Heart left ventricle (tissue), 16 donors: Measurements from ENCODE around the gene USP10. TPM values are rescaled to one million over a fixed set of nuclear protein-coding genes. Genes with fewer than 3 reads are reported as not detected.

ENCODE experiments used
- ATAC-seq, 4 donors: fragments of 200-7000 bp; cut with Tn5 transposase; one replicate each; pipeline ENCODE4 v1.9.1; 2020 to 2022; ENCODE audit warnings: moderate library complexity in 4 of 4, mild to moderate bottlenecking in 3 of 4, moderate number of reproducible peaks in 1 of 4
- DNase-seq, 5 donors: peaks; one replicate each; pipeline ENCODE4 v3.0.0-alpha.2; 2020
- H3K27ac ChIP-seq, 12 donors: fragments of 200-600 bp; sonication (generic) in 4 of 12; one replicate each; pipeline versions ENCODE4 v1.5.0 to v1.8.0; 2016 to 2022; ENCODE audit warnings: mild to moderate bottlenecking in 2 of 12
- H3K27me3 ChIP-seq, 9 donors: fragments of 200-600 bp; sonication (generic) in 2 of 9; one replicate each; pipeline versions ENCODE4 v1.5.1 to v1.8.0; 2016 to 2022; ENCODE audit warnings: mild to moderate bottlenecking in 3 of 9
- H3K36me3 ChIP-seq, 9 donors: fragments of 200-600 bp; sonication (generic) in 2 of 9; one replicate each; pipeline versions ENCODE4 v1.5.0 to v1.8.0; 2018 to 2022; ENCODE audit warnings: mild to moderate bottlenecking in 2 of 9
- H3K4me1 ChIP-seq, 12 donors: fragments of 200-600 bp; sonication (generic) in 4 of 12; one replicate each; pipeline versions ENCODE4 v1.5.0 to v1.8.0; 2016 to 2022; ENCODE audit warnings: mild to moderate bottlenecking in 3 of 12
- H3K4me3 ChIP-seq, 12 donors: fragments of 200-600 bp; sonication (generic) in 4 of 12; one replicate each; pipeline versions ENCODE4 v1.5.0 to v1.8.0; 2017 to 2022; ENCODE audit warnings: mild to moderate bottlenecking in 9 of 12, moderate library complexity in 4 of 12
- H3K9me3 ChIP-seq, 12 donors: fragments of 200-600 bp; sonication (generic) in 4 of 12; one replicate each; pipeline versions ENCODE4 v1.5.0 to v1.8.0; 2016 to 2022; ENCODE audit warnings: mild to moderate bottlenecking in 1 of 12
- POLR2A ChIP-seq, 2 donors: fragments of 450-650 bp; IDR thresholded peaks; one replicate each; pipeline ENCODE4 v1.6.1; 2017; ENCODE audit warnings: antibody characterized with exemption in 2 of 2, mild to moderate bottlenecking in 2 of 2, moderate library complexity in 2 of 2
- WGBS, 4 donors: extraction: QIAGEN DNeasy Blood & Tissue Kit in 2 of 4; methylation state at CpG; one replicate each; pipeline versions ENCODE4 v1.1.5 to v1.1.7; 2013 to 2018; 5-methylcytosine and 5-hydroxymethylcytosine counted together
- intact Hi-C, 10 donors: fragments of 100-400 bp; cut with DNase I; formaldehyde crosslinking; loops; one replicate each; pipeline versions ENCODE4 v1.11.1 to v1.14.2; 2022
- polyA plus RNA-seq, 2 donors: library from polyadenylated mRNA; stranded (reverse); fragments of 200-250 nt; gene quantifications; one replicate each; pipeline ENCODE4 v1.2.3, GENCODE V29; 2013
- total RNA-seq, 9 donors: library from RNA; depleted of rRNA in 2 of 9; stranded (reverse); fragments of >200 nt in 2 of 9; fragmentation: NEBNext Ultra II Directional in 3 of 9; extraction: Animal tissue kit (Norgen Biotek cat#: 25700) in 3 of 9; gene quantifications; one replicate each; pipeline versions ENCODE4 v1.1.0 to v1.2.4, GENCODE V29; 2016 to 2023
- TF ChIP-seq, protein P1 (sequence below), 12 donors: fragments of 200-600 bp; sonication (generic) in 4 of 12; IDR thresholded peaks; one replicate each; pipeline versions ENCODE4 v1.5.0 to v1.8.0; 2018 to 2022; ENCODE audit warnings: antibody characterized with exemption in 12 of 12, mild to moderate bottlenecking in 5 of 12
- donor health status: ischemic (EF 13 %, LVEDD 7.1; RV severe dilation, severe dysfunction).
- donor health status: healthy with polysubstance abuse.
- donor health status: DM: no; HTN: yes; CAD: no.
- donor health status: DM: no; HTN: no; CAD: no.
- donor health status: ischemic (EF 25% LVEDD 6.9; RV normal size, moderate dysfunction).
- donor health status: ischemic (EF 25% LVEDD 5.7; RV mildly dilated, moderate dysfunction).
- donor health status: healthy.
- donor health status: DM: yes; HTN: yes; CAD: no.
- donor health status: ischemic (EF 35%, LVEDD 5.7; RV mildly dilated, moderate dysfunction).
- donor health status: nonischemic (EF 11% LVEDD 7.7; RV severe dilation, severe dysfunction).
- donor health status: DM: yes; HTN: yes; CAD: no.
- donor health status: PGD.
- donor health status: ischemic (EF 29% LVEDD 5.4; RV normal size, mild dysfunction).
- donor health status: nonischemic (EF 23%, LVEDD 6.1; RV moderate dilation, normal function).

The USP10 gene
- total and polyA plus RNA-seq, 11 donors, result 17.8 to 73.5 (median 61.6) TPM

GRCh38 chr16:84654238-84654637 lies 45.6 kb upstream of the USP10 start:
- Histone ChIP-seq H3K4me1 (peaks cover 0 to 25% (median 7%) of the 10 kb centered on the region in 12 donors), H3K27ac (no peak overlapping the region), H3K27me3 (no peaks in the 10 kb centered on the region), H3K4me3 (no peak overlapping the region), H3K36me3 (peaks cover 7 to 86% (median 77%) of the 10 kb centered on the region in 9 donors), H3K9me3 (no peaks in the 10 kb centered on the region)
- WGBS, 4 donors, result 83 to 94% (median 92%) methylated on average over 3 of the region's 3 CpGs
- TF ChIP-seq POLR2A (IDR thresholded peaks at IDR 0.05), result no peak
- TF ChIP-seq, protein P1, sequence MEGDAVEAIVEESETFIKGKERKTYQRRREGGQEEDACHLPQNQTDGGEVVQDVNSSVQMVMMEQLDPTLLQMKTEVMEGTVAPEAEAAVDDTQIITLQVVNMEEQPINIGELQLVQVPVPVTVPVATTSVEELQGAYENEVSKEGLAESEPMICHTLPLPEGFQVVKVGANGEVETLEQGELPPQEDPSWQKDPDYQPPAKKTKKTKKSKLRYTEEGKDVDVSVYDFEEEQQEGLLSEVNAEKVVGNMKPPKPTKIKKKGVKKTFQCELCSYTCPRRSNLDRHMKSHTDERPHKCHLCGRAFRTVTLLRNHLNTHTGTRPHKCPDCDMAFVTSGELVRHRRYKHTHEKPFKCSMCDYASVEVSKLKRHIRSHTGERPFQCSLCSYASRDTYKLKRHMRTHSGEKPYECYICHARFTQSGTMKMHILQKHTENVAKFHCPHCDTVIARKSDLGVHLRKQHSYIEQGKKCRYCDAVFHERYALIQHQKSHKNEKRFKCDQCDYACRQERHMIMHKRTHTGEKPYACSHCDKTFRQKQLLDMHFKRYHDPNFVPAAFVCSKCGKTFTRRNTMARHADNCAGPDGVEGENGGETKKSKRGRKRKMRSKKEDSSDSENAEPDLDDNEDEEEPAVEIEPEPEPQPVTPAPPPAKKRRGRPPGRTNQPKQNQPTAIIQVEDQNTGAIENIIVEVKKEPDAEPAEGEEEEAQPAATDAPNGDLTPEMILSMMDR (IDR thresholded peaks at IDR 0.05), result no peak
- DNase-seq (no peak), ATAC-seq (no peak)
- intact Hi-C loops, result no loop called here

DNA sequence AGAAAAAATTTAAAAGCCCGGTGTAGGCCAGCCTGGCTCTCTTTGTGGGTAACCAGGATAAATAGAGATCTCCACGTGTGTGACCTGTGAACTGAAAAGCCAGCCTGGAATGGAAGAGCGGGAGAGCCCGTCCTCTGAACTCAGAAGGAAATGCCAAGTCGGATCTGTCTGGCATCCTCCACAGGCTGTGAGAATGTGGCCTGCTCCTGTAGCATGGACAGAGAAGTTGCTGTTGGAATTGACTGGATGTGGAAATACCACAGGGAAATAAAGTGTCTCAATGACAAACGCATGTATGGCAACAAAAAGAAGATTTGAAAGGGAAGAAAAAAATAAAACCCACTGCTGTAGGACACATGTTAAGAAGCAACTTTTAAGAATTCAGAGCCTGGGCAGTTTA lies 44.8 kb upstream of the USP10 start:
- no peak for DNase-seq
- intact Hi-C loops, result no loop called here
- WGBS, 4 donors, result 61 to 70% (median 63%) methylated on average over 6 of the region's 6 CpGs

GRCh38 chr16:84656649-84657048 lies 43.2 kb upstream of the USP10 start:
- Histone ChIP-seq H3K27ac (no peak overlapping the region), H3K9me3 (no peaks in the 10 kb centered on the region), H3K27me3 (no peaks in the 10 kb centered on the region), H3K4me1 (peaks cover 0 to 6% (median 0%) of the 10 kb centered on the region in 12 donors), H3K4me3 (no peak overlapping the region), H3K36me3 (peaks cover 7 to 99% (median 94%) of the 10 kb centered on the region in 9 donors)
- no peak for DNase-seq
- ATAC-seq, result no peak
- TF ChIP-seq POLR2A (IDR thresholded peaks at IDR 0.05), result no peak
- TF ChIP-seq, protein P1 (IDR thresholded peaks at IDR 0.05), result no peak
- intact Hi-C loops, result no loop called here
- WGBS, 4 donors, result 96 to 97% (median 96%) methylated on average over 22 of the region's 22 CpGs

More for the DNA sequence above, 44.8 kb upstream of the USP10 start:
- H3K4me3 ChIP-seq, result no peak overlapping the region
- peaks cover 7 to 94% (median 84%) of the 10 kb centered on the region in 9 donors for H3K36me3 ChIP-seq
- no peak overlapping the region for H3K27ac ChIP-seq
- H3K4me1 ChIP-seq, result peaks cover 0 to 17% (median 4%) of the 10 kb centered on the region in 12 donors
- ATAC-seq, result no peak
- TF ChIP-seq, protein P1 (IDR thresholded peaks at IDR 0.05), result no peak
- no peak for TF ChIP-seq POLR2A (IDR thresholded peaks at IDR 0.05)
- no peaks in the 10 kb centered on the region for H3K27me3 ChIP-seq
- no peaks in the 10 kb centered on the region for H3K9me3 ChIP-seq

GRCh38 chr16:84657229-84657837 lies 42.5 kb upstream of the USP10 start:
- no peak for TF ChIP-seq POLR2A (IDR thresholded peaks at IDR 0.05)
- TF ChIP-seq, protein P1 (IDR thresholded peaks at IDR 0.05), result no peak
- 96 to 98% (median 98%) methylated on average over 41 to 50 of the region's 50 CpGs for WGBS, 4 donors
- ATAC-seq, result no peak

More at GRCh38 chr16:84657229-84657837, 42.5 kb upstream of the USP10 start:
- no peak for DNase-seq
- H3K4me1 ChIP-seq, result peaks cover 0 to 6% (median 0%) of the 10 kb centered on the region in 12 donors
- H3K27ac ChIP-seq, result no peak overlapping the region
- H3K27me3 ChIP-seq, result no peaks in the 10 kb centered on the region
- H3K36me3 ChIP-seq, result peaks cover 7 to 99% (median 94%) of the 10 kb centered on the region in 9 donors
- intact Hi-C loops, result no loop called here
- H3K4me3 ChIP-seq, result no peak overlapping the region
- H3K9me3 ChIP-seq, result no peaks in the 10 kb centered on the region
